ENCODE data around the gene MAEA. TPM values are rescaled to one million over a fixed set of nuclear protein-coding genes. Genes with fewer than 3 reads are reported as not detected.

The MAEA gene
- total RNA-seq, 2 experiments from 2014 or later: 63.9 to 70.0 TPM

DNA sequence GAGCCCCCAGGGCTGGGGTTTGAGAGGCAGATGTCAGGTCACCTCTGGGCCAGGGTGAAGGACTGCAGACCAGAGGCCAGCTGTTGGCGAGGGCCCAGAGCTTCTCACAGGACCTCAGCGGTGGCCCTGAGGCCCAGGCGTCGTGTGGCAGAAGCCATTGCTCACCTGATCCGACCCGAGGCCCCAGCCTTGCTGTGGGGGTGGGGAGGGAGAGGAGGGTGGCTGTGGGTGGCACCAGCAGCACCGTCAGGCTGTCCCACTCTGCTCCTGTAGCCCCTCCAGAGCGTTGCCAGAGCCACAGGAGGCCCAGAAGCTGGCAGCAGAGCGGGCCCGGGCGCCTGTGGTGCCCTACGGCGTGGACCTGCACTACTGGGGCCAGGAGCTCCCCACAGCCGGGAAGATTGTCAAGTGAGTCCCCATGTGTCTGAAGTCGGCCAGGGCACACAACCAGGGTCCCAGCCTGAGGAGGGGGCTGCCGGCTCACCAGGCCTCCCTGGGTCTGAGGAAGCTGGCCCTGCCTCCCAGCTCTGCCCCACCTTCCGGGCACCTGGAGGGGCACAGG, 86.2 kb downstream of the MAEA start:
- Mint-ChIP-seq H3K36me3 (no peaks in the 10 kb centered on the region), H3K4me1 (no peaks in the 10 kb centered on the region), H3K4me3 (no peak overlapping the region), H3K9me3 (ENCODE audit: low read depth) (no peaks in the 10 kb centered on the region), H3K27ac (no peak overlapping the region), H3K27me3 (no peaks in the 10 kb centered on the region)
- no peak for ATAC-seq
- DNase-seq: no peak
- CTCF ChIA-PET: interaction anchor here (1.4 kb wide), 1 partner anchor 20 kb away, joined by 3 read pairs; no protein-coding TSS in a partner anchor

DNA sequence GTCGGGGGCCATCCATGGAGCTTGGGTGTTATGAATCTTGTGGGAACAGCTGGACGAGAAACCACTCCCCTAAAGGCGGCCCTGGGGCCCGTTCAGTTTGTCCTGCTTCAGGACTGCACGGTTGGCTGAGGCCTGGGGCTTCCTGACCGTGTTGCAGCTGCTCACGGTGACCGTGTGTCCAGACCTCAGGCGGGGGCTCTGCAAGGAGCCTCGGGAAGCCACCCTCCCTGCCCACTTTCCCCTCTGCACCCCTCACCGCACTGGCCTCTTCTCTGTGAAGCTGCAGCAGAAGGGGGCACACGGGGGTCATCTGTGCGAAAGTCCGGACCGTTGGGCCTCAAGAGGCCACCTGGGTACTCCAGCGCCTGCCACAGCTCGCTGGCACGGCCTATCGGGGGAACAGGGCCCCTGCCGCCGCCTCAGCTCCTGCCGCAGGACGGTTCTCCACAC, 86.7 kb downstream of the MAEA start:
- H3K9me3 Mint-ChIP-seq (ENCODE audit: low read depth): no peaks in the 10 kb centered on the region
- DNase-seq (no peak), ATAC-seq (no peak)
- H3K36me3 Mint-ChIP-seq: no peaks in the 10 kb centered on the region
- H3K27me3 Mint-ChIP-seq: no peaks in the 10 kb centered on the region
- H3K4me1 Mint-ChIP-seq: no peaks in the 10 kb centered on the region
- H3K27ac Mint-ChIP-seq: no peak overlapping the region
- CTCF ChIA-PET: no interaction called here
- no peak overlapping the region for H3K4me3 Mint-ChIP-seq

DNA sequence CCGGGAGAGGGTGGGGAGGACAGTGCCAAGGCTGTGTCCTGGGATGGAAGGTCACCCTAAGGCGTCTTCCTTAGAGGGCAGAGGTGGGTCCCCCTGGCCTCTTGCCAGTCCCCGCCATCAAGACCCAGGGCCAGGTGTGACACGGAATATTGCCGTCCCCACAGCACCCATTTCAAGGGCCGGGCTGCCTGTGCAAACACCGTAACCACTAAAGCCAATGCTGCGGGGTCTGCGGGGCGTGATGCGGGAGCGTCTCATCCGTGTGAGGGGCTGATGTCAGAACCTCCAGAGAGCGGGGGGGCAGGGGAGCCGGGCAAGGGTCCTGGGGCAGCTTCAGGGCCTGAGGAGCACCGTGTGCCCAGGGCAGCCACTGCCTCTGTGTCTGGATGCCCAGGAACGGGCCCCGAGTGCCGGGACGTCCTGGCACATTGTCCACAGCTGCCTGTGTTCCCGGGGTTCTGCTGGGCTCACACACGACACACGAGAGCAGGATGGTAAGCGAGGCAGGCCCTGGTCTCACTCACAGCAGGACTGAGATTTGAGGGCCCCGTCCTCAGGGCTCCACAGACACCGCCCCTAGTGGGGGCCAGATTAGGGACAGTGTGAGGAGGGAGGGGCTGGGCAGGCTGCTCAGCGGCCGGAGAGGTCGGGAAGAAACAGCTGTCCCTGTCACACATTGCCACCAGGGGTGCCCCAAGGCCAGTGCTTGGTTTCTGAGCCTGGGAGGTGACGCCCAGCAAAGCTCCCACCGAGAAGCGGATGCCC, 87.3 kb downstream of the MAEA start:
- Mint-ChIP-seq H3K36me3 (no peaks in the 10 kb centered on the region), H3K9me3 (ENCODE audit: low read depth) (no peaks in the 10 kb centered on the region), H3K4me3 (no peak overlapping the region), H3K4me1 (no peaks in the 10 kb centered on the region), H3K27me3 (no peaks in the 10 kb centered on the region), H3K27ac (no peak overlapping the region)
- CTCF ChIA-PET: no interaction called here
- ATAC-seq (no peak), DNase-seq (no peak)

DNA sequence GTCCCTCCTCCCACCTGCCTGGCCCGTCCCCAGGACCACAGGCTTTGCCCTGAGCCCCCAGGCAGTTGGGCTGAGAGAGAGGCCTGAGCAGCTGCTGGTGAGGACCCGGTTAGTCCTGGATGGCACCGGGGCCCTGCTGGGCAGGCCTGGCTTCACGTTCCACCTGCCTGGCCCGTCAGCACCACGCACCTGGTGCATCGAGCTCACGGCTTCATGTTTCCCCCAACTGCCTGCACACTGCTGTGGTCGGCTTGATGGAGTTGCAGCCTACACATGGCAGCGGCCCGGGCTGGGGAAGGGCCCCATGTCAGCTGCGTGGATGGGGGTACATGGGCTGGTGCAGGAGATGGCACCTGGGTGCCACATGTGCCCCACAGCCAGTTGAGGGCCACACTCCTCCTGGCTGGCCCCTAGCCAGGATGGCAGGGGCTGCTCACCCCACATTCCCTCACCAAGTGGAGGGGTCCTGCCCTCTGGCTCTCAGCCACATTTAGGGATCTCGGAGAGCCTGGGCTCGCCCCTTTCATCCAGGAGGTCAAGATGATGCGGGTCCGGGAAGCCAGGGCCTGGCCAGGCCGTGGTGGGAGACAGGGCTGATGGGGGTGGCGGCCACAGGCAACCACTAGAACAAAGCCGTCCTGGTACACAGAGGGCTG, 88.0 kb downstream of the MAEA start:
- CTCF ChIA-PET: no interaction called here
- Mint-ChIP-seq H3K4me3 (no peak overlapping the region), H3K9me3 (ENCODE audit: low read depth) (no peaks in the 10 kb centered on the region), H3K27ac (no peak overlapping the region), H3K27me3 (no peaks in the 10 kb centered on the region), H3K36me3 (no peaks in the 10 kb centered on the region), H3K4me1 (no peaks in the 10 kb centered on the region)
- ATAC-seq: no peak
- DNase-seq: no peak

DNA sequence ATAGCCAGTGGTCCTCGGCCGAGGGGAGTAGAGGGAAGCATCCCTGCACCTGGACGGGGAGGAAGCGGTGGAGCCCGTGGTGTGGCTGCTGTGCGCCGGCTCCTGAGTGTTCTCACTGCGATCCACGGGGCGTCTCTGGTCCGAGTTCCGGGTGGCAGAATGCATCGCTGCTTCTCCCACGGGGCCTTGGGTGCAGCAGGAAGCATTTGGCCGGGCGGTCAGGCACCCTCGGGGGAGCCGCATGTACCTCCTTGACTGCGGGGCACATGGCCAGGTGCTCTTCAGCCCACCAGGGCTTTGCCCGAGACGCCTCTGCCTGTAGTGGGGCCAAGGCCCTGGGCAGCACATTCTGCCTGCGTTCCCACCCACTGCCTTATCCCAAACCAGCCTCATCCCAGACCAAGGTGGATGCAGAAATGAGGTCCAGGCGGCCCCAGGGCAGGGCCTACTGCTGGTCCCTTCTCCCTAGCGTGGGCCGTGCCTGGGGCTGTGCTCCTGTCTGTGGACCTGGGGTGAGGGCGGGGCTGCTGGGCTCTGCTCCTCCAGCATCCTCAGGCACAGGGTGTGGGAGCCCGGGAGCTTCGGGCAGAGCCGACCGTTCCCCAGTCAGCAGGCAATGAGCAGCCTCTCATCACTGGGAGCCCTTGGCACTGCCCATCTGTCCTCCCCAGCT, 89.0 kb downstream of the MAEA start:
- ATAC-seq (no peak), DNase-seq (no peak)
- CTCF ChIA-PET: no interaction called here
- no peak overlapping the region for H3K4me3 Mint-ChIP-seq
- H3K27ac Mint-ChIP-seq: no peak overlapping the region
- H3K9me3 Mint-ChIP-seq (ENCODE audit: low read depth): no peaks in the 10 kb centered on the region
- H3K36me3 Mint-ChIP-seq: no peaks in the 10 kb centered on the region
- H3K4me1 Mint-ChIP-seq: no peaks in the 10 kb centered on the region
- H3K27me3 Mint-ChIP-seq: no peaks in the 10 kb centered on the region

DNA sequence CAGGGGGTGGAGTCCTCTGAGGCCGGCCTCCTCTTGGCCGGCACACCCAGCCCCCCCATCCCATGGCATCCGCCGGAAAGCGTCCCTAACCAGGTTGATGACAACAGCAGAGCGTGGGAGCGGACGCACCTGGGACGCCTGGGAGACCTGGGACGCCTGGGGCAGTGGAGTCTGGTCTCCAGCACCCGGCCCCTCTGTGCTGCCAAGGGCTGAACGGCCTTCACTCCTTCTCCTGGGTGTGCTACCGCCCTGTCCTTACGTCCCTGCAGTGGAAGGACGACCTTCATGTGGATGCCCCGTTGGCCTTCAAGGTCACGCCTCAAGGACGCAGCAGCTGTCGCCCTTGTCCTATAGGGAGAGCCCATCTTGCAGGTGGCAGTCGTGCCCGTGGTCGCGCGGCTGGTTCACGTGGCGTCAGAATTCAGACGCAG, 89.7 kb downstream of the MAEA start:
- no peak overlapping the region for H3K27ac Mint-ChIP-seq
- ATAC-seq (no peak), DNase-seq (no peak)
- H3K4me1 Mint-ChIP-seq: no peaks in the 10 kb centered on the region
- H3K9me3 Mint-ChIP-seq (ENCODE audit: low read depth): no peaks in the 10 kb centered on the region
- no peaks in the 10 kb centered on the region for H3K27me3 Mint-ChIP-seq
- H3K36me3 Mint-ChIP-seq: no peaks in the 10 kb centered on the region
- H3K4me3 Mint-ChIP-seq: no peak overlapping the region
- CTCF ChIA-PET: no interaction called here

DNA sequence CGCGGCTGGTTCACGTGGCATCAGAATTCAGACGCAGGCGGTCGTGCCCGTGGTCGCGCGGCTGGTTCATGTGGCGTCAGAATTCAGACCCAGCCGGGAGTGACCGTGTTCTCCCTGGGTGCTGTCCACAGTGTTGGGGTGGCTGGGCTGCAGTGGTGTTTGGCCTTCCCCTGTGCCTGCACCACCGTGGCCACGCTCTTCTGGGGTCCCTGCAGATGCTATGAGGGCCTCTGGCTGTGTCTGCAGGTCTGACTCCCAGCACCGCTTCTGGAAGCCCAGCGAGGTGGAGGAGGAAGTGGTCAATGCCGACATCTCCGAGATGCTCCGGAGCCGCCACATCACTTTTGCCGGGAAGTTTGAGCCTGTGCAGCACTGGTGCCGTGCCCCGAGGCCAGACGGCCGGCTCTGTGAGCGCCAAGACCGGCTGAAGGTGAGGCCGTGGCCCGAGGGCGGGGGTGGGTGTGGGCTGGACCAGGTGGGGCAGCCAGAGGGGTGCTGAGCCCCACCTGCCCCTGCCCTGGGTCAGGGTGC, 90.2 kb downstream of the MAEA start:
- no peaks in the 10 kb centered on the region for H3K36me3 Mint-ChIP-seq
- DNase-seq (no peak), ATAC-seq (no peak)
- no peaks in the 10 kb centered on the region for H3K27me3 Mint-ChIP-seq
- CTCF ChIA-PET: no interaction called here
- H3K4me1 Mint-ChIP-seq: no peaks in the 10 kb centered on the region
- no peak overlapping the region for H3K4me3 Mint-ChIP-seq
- no peaks in the 10 kb centered on the region for H3K9me3 Mint-ChIP-seq (ENCODE audit: low read depth)
- H3K27ac Mint-ChIP-seq: no peak overlapping the region

DNA sequence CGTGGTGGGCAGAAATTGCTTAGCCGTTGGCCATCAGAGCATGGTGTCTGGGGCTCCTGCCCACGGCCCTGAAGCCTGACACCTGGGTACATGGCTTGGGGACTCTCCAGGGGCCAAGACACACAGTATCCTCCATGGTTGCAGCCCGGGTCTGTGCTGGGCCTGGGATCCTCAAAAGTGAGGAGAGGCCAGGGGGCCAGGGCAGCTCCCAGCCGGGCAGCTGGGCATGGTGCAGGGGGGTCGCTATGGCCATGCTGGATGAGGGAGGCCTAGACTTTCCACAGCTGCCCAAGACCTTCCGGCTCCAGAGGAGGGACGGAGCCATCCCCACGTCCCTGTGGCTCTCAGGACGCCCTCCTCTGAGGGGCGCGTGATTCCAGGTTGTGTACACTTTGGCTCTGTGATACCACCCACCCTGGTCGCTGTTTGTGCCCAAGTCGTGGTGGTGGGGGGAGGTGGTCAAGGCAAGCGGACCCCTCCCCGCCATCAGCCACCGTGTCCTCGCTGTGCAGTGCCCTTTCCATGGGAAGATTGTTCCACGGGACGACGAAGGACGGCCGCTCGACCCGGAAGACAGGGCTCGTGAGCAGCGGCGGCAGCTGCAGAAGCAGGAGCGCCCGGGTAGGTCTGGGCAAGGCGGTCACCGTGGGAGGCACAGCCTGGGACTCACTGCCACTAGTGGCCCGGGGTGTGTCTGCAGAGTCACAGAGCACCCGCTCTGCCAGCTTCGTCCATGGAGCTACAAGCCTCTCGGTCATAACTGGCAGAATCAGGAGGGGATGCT, 90.9 kb downstream of the MAEA start:
- H3K27ac Mint-ChIP-seq: no peak overlapping the region
- CTCF ChIA-PET: interaction anchor here (0.6 kb wide), 1 partner anchor 26 kb away, joined by 3 read pairs; no protein-coding TSS in a partner anchor
- no peak for ATAC-seq
- no peaks in the 10 kb centered on the region for H3K9me3 Mint-ChIP-seq (ENCODE audit: low read depth)
- H3K36me3 Mint-ChIP-seq: no peaks in the 10 kb centered on the region
- H3K4me3 Mint-ChIP-seq: no peak overlapping the region
- no peaks in the 10 kb centered on the region for H3K27me3 Mint-ChIP-seq
- DNase-seq: no peak
- H3K4me1 Mint-ChIP-seq: no peaks in the 10 kb centered on the region

DNA sequence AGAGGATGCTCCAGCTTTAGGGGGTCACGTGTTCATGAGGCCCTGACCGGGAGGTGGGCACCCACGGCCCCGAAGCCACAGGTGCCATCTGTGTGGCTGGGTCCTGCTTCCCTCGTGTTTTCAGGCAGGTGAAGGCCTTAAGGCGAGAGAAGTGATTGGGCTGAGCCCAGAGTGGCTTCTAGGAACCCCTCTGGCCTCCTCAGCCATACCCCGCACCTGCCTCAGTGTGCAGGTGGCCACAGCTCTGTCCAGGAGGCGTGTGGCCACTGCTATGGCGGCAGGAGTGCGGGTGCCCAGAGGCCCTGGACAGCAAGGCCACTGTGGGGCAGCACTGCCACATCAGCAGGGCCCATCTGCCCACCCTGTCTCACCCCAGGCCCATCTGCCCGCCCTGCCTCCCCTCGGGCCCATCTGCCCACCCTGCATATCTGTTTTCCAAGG, 91.5 kb downstream of the MAEA start:
- Mint-ChIP-seq H3K4me3 (no peak overlapping the region), H3K36me3 (peaks cover under 1% of the 10 kb centered on the region), H3K27me3 (no peaks in the 10 kb centered on the region), H3K9me3 (ENCODE audit: low read depth) (no peaks in the 10 kb centered on the region), H3K27ac (no peak overlapping the region), H3K4me1 (no peaks in the 10 kb centered on the region)
- ATAC-seq (no peak), DNase-seq (no peak)
- CTCF ChIA-PET: interaction anchor here (0.7 kb wide), 1 partner anchor 224 kb away, joined by 3 read pairs; no protein-coding TSS in a partner anchor

DNA sequence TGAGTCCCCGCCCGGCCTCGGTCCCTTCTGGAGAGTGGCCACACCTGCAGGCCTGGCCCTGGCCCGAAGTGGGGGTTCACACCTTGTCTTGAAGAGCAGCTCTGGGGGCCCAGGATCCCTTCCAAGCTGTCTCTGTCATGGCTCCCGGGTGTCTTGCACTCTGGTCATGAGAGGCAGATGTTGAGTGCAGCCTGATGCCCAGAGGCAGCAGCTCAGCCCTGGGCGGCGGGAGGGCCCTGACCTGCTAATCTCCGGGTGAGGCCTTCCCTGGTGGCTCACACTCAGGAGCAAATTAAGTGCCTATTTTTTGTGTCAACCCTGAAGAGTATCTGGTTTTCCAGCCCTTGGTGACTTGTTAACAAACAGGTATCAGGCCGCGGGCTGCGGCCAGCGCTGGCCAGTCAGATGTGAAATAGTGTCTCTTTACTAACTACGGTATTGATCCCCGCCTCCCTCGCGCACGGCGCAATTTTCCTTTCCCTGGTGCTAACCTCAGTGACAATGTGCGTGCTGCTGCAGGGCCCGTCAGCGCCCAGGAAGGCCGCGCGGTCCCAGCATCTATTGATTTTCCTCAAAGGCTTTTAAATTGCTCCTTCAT, 92.4 kb downstream of the MAEA start:
- H3K27ac Mint-ChIP-seq: no peak overlapping the region
- no peaks in the 10 kb centered on the region for H3K27me3 Mint-ChIP-seq
- DNase-seq (no peak), ATAC-seq (no peak)
- no peaks in the 10 kb centered on the region for H3K9me3 Mint-ChIP-seq (ENCODE audit: low read depth)
- CTCF ChIA-PET: interaction anchor here (0.7 kb wide), 1 partner anchor 223 kb away, joined by 3 read pairs; no protein-coding TSS in a partner anchor
- no peaks in the 10 kb centered on the region for H3K4me1 Mint-ChIP-seq
- H3K36me3 Mint-ChIP-seq: peaks cover 2% of the 10 kb centered on the region
- no peak overlapping the region for H3K4me3 Mint-ChIP-seq

DNA sequence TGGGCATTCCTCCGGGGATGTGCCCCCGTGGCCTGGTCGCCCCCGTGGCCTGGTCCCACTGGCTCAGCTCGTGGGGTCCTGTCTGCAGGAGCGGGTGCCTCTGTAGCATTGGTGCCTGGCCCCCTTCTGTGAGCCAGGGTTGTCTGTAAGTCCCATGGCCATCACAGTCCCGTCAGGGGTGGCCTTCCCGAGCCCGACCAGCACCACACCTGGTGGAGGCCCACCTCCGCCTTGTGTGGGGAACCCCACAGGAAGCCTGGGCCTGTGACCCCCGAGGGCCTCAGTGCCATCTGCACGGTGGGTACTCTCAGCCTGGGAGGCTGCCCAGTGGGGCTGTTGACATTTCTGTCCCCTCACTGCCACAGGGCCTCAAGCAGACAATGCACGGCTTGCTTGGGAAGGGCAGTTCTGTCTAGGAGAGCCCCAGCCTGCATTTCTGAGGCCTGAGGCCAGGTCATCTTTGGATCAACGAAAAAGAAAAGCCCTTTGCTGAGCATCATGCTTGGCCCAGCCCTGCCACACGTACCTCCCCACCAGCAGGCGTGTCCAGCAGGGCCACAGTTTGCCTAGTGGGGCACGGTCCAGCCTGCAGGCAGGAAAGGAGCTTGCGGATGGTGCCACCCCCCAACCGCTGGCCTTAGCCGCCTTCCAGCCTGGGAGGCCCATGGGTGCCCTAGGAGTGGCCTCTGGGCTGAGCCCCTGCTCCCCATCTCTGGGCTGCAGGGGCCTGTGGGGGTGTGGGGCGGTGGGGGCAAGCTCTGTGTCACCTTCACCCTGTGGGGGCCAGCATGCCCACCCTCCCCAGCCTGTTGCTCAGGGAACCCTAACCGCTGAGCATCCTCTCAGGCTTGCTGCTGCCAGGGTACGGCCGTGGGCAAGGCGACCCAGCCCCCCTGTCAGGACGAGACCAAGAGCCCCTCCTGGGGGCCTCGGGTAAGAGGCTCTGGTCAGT, 93.4 kb downstream of the MAEA start:
- DNase-seq (no peak), ATAC-seq (no peak)
- Mint-ChIP-seq H3K4me3 (no peak overlapping the region), H3K27ac (no peak overlapping the region), H3K9me3 (ENCODE audit: low read depth) (no peaks in the 10 kb centered on the region), H3K36me3 (peaks cover 8% of the 10 kb centered on the region), H3K4me1 (no peaks in the 10 kb centered on the region), H3K27me3 (no peaks in the 10 kb centered on the region)
- CTCF ChIA-PET: no interaction called here

Data from activated CD8-positive, alpha-beta memory T cell treated with anti-CD3 and anti-CD28 coated beads, Interleukin-2, amount 10 ng/mL, durations not matched to agents 7 days and 5 days (primary cell).